Measurements from ENCODE around the gene MSANTD4. TPM values are rescaled to one million over a fixed set of nuclear protein-coding genes. Genes with fewer than 3 reads are reported as not detected.

Gene MSANTD4
- total and polyA plus RNA-seq, 2 donors (not counting 3 experiments of a cell fraction or from before 2014, with no cell fraction given), result 3.9 to 15.0 TPM

DNA sequence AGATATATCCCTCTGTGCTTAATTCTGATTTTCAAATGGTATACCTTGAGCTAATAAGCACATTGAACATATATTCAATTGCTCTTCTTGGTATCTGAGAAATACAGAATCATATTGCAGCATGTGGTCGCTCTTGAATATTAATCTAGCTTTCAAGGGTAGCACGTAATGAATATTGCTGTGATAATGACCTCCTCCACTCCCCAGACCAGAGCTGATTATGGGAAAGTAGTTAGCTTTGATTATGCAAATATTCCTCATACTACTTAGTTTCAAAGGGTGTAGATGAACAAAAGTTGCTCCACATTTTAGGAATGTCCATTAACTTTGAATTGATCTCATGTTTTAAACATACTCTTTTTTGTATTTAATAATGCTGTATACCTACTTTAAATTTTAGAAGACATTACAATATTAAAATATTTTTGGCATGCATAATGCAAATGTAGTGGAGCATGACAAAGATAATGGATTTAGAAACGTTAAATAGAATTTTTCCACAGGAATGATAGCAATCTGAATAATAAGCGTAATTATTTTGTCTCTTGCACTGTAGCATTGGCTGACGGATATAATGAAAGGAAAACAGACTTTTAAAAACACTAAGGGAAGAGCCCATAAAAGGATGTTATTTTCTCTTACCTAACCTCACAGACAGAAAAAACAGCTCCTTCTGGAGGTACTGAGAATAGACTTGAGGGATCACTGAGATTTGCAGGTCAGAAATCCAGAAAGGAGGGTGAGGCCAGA, 27.9 kb upstream of the MSANTD4 start:
- Histone ChIP-seq H3K9me3 (replicated peaks; ENCODE audit: control insufficient read depth, insufficient read depth, low read length) (no peaks in the 10 kb centered on the region), H4K20me1 (replicated peaks; ENCODE audit: control insufficient read depth, extremely low read depth, insufficient read depth, low read length) (no peaks in the 10 kb centered on the region), H3K36me3 (ENCODE audit: control insufficient read depth in 2 of 2, extremely low read depth in 1 of 2, insufficient read depth in 2 of 2, low read length in 2 of 2) (no peaks in the 10 kb centered on the region), H3K9ac (replicated peaks; ENCODE audit: extremely low read depth, insufficient read depth, low read length) (no peak overlapping the region), H3K4me3 (replicated peaks in 1 of 3; ENCODE audit: insufficient read depth in 1 of 3, low read depth in 1 of 3, low read length in 3 of 3) (no peak overlapping the region), H2AFZ (ENCODE audit: low read depth, low read length) (no peak overlapping the region), H3K4me2 (ENCODE audit: insufficient read depth, low read length) (no peak overlapping the region), H3K27ac (ENCODE audit: insufficient read depth, low read depth, low read length) (no peak overlapping the region), H3K4me1 (ENCODE audit: control insufficient read depth, extremely low read depth, insufficient read depth, low read length) (no peaks in the 10 kb centered on the region), H3K27me3 (ENCODE audit: control insufficient read depth in 2 of 2, insufficient read depth in 2 of 2, low read length in 2 of 2) (no peaks in the 10 kb centered on the region), H3K9me1 (replicated peaks; ENCODE audit: control insufficient read depth, extremely low read depth, insufficient read depth, low read length) (no peaks in the 10 kb centered on the region), H3K79me2 (ENCODE audit: control insufficient read depth, insufficient read depth, low read length) (no peaks in the 10 kb centered on the region)
- CTCF ChIA-PET, result interaction anchor here (1.0 to 1.2 kb wide), 2 partner anchors 16 to 18 kb away, joined by 3 to 4 read pairs; no protein-coding TSS in a partner anchor
- no peak for DNase-seq (ENCODE audit: low read depth, low spot score)
- POLR2A ChIA-PET, result no interaction called here
- no TSS peak for BruUV-seq (replicated peaks)
- TF ChIP-seq POLR2AphosphoS5 (IDR thresholded peaks at IDR 0.05; ENCODE audit: insufficient read depth, low read depth, low read length) (no peak), EZH2 (IDR thresholded peaks at IDR 0.05; ENCODE audit: borderline replicate concordance, low read depth, low read length, severe bottlenecking) (no peak), MYC (IDR thresholded peaks at IDR 0.05; ENCODE audit: low read depth, low read length) (no peak), FOS (IDR thresholded peaks at IDR 0.05; ENCODE audit: borderline replicate concordance, insufficient read depth, low read length) (no peak), POLR2A (IDR thresholded peaks at IDR 0.05; ENCODE audit: low read depth, low read length) (no peak), GATA2 (IDR thresholded peaks at IDR 0.05; ENCODE audit: insufficient read depth, insufficient read length, low read depth, low read length) (no peak), JUN (IDR thresholded peaks at IDR 0.05; ENCODE audit: borderline replicate concordance, insufficient read depth, insufficient read length, low read depth) (no peak)
- TF ChIP-seq, protein P1, sequence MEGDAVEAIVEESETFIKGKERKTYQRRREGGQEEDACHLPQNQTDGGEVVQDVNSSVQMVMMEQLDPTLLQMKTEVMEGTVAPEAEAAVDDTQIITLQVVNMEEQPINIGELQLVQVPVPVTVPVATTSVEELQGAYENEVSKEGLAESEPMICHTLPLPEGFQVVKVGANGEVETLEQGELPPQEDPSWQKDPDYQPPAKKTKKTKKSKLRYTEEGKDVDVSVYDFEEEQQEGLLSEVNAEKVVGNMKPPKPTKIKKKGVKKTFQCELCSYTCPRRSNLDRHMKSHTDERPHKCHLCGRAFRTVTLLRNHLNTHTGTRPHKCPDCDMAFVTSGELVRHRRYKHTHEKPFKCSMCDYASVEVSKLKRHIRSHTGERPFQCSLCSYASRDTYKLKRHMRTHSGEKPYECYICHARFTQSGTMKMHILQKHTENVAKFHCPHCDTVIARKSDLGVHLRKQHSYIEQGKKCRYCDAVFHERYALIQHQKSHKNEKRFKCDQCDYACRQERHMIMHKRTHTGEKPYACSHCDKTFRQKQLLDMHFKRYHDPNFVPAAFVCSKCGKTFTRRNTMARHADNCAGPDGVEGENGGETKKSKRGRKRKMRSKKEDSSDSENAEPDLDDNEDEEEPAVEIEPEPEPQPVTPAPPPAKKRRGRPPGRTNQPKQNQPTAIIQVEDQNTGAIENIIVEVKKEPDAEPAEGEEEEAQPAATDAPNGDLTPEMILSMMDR (IDR thresholded peaks at IDR 0.05; ENCODE audit: extremely low read depth in 1 of 2, insufficient read depth in 1 of 2, low read depth in 1 of 2, low read length in 2 of 2), result no peak
- TF ChIP-seq, protein P2, sequence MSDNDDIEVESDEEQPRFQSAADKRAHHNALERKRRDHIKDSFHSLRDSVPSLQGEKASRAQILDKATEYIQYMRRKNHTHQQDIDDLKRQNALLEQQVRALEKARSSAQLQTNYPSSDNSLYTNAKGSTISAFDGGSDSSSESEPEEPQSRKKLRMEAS (IDR thresholded peaks at IDR 0.05; ENCODE audit: insufficient read depth, insufficient read length), result no peak
- no peak for FAIRE-seq
- dilution Hi-C loops (cut with MboI; ENCODE audit: extremely low pct_ligation_motif_present, low sequenced_read_pairs), result no loop called here
- intact Hi-C loops (cut with micrococcal nuclease), result no loop called here

Measured in endothelial cell of umbilical vein (primary cell).